HepG2 (cell line): ENCODE results near the gene GOT2. TPM values are rescaled to one million over a fixed set of nuclear protein-coding genes. Genes with fewer than 3 reads are reported as not detected.
A peak's percentile ranks its signal among the peaks of the same experiment; 100 is the strongest.

Experiments used
- BRCA1 ChIP-seq: sonication (generic); formaldehyde crosslinking; IDR thresholded peaks from 2 replicates; pipeline ENCODE4 v1.4.0; 2020; ENCODE audit warnings: missing genetic modification reagents
- BRD4 ChIP-seq: sonication (generic); formaldehyde crosslinking; IDR thresholded peaks from 2 replicates; pipeline ENCODE4 v1.4.0; 2020; ENCODE audit warnings: missing genetic modification reagents
- CENPBD1 ChIP-seq: sonication (generic); formaldehyde crosslinking; IDR thresholded peaks from 2 replicates; pipeline ENCODE4 v1.8.0; 2022; ENCODE audit warnings: missing genetic modification reagents, low read depth, mild to moderate bottlenecking, borderline replicate concordance
- IRF1 ChIP-seq: sonication (generic); formaldehyde crosslinking; IDR thresholded peaks from 2 replicates; pipeline ENCODE4 v1.4.0; 2020; ENCODE audit warnings: low read depth, mild to moderate bottlenecking, missing genetic modification reagents
- KLF15 ChIP-seq: sonication (generic); formaldehyde crosslinking; IDR thresholded peaks from 2 replicates; pipeline ENCODE4 v1.8.1; 2023; ENCODE audit warnings: borderline replicate concordance, mild to moderate bottlenecking, inconsistent platforms, missing genetic modification reagents, mixed read lengths
- KMT2B ChIP-seq: IDR thresholded peaks from 2 replicates; pipeline ENCODE4 v1.6.1; 2016; ENCODE audit warnings: missing genetic modification reagents, missing compliant biosample characterization
- MLXIP ChIP-seq: sonication (generic); formaldehyde crosslinking; IDR thresholded peaks from 2 replicates; pipeline ENCODE4 v1.9.0; 2021; ENCODE audit warnings: missing genetic modification reagents, borderline replicate concordance
- NCOA5 ChIP-seq: sonication (generic); formaldehyde crosslinking; IDR thresholded peaks from 2 replicates; pipeline ENCODE4 v1.4.0; 2020; ENCODE audit warnings: missing genetic modification reagents
- NR1H2 ChIP-seq: sonication (generic); formaldehyde crosslinking; IDR thresholded peaks from 2 replicates; pipeline ENCODE4 v1.8.1; 2022; ENCODE audit warnings: low read depth, missing genetic modification reagents, borderline replicate concordance
- PLRG1 ChIP-seq: fragments of 450-650 bp; conservative IDR thresholded peaks from 2 replicates; pipeline ENCODE4 v1.6.1; 2016
- RARA ChIP-seq: IDR thresholded peaks from 2 replicates; pipeline ENCODE4 v1.6.1; 2016; ENCODE audit warnings: missing genetic modification reagents, missing compliant biosample characterization
- SATB2 ChIP-seq: sonication (generic); formaldehyde crosslinking; IDR thresholded peaks from 2 replicates; pipeline ENCODE4 v1.5.0; 2020; ENCODE audit warnings: missing genetic modification reagents
- SCMH1 ChIP-seq: sonication (generic); formaldehyde crosslinking; IDR thresholded peaks from 2 replicates; pipeline ENCODE4 v1.9.0; 2021; ENCODE audit warnings: missing genetic modification reagents, mild to moderate bottlenecking, borderline replicate concordance
- SIX4 ChIP-seq: sonication (generic); formaldehyde crosslinking; IDR thresholded peaks from 2 replicates; pipeline ENCODE4 v1.4.0; 2020; ENCODE audit warnings: missing genetic modification reagents
- SP140L ChIP-seq: sonication (generic); formaldehyde crosslinking; IDR thresholded peaks from 2 replicates; pipeline ENCODE4 v1.4.0; 2020; ENCODE audit warnings: missing genetic modification reagents, borderline replicate concordance
- SP5 ChIP-seq: IDR thresholded peaks from 2 replicates; pipeline ENCODE4 v1.6.1; 2016; ENCODE audit warnings: low read depth, borderline replicate concordance
- ZFP36 ChIP-seq: fragments of 150-350 bp; IDR thresholded peaks from 2 replicates; pipeline ENCODE4 v1.6.1; 2018; ENCODE audit warnings: borderline replicate concordance, low read length, low read depth; ENCODE audit not compliant: partially characterized antibody
- ZFP36L1 ChIP-seq: sonication (generic); formaldehyde crosslinking; IDR thresholded peaks from 2 replicates; pipeline ENCODE4 v1.8.0; 2022; ENCODE audit warnings: mild to moderate bottlenecking, missing genetic modification reagents, moderate library complexity
- ZFP62 ChIP-seq: sonication (generic); formaldehyde crosslinking; IDR thresholded peaks from 2 replicates; pipeline ENCODE4 v1.4.0; 2020; ENCODE audit warnings: missing genetic modification reagents
- ZNF12 ChIP-seq: sonication (generic); formaldehyde crosslinking; IDR thresholded peaks from 2 replicates; pipeline ENCODE4 v1.5.0; 2020; ENCODE audit warnings: missing genetic modification reagents
- ZNF225 ChIP-seq: sonication (generic); formaldehyde crosslinking; IDR thresholded peaks from 2 replicates; pipeline ENCODE4 v1.4.0; 2020; ENCODE audit warnings: mild to moderate bottlenecking, missing genetic modification reagents
- ZNF232 ChIP-seq: sonication (generic); formaldehyde crosslinking; IDR thresholded peaks from 2 replicates; pipeline ENCODE4 v1.4.0; 2020; ENCODE audit warnings: missing genetic modification reagents, borderline replicate concordance
- ZNF430 ChIP-seq: sonication (generic); formaldehyde crosslinking; IDR thresholded peaks from 2 replicates; pipeline ENCODE4 v1.9.0; 2021; ENCODE audit warnings: mild to moderate bottlenecking, missing genetic modification reagents
- ZNF446 ChIP-seq: sonication (generic); formaldehyde crosslinking; IDR thresholded peaks from 2 replicates; pipeline ENCODE4 v1.5.0; 2020; ENCODE audit warnings: mild to moderate bottlenecking, missing genetic modification reagents
- ZNF576 ChIP-seq: sonication (generic); formaldehyde crosslinking; IDR thresholded peaks from 2 replicates; pipeline ENCODE4 v1.4.0; 2020; ENCODE audit warnings: mild to moderate bottlenecking, missing genetic modification reagents
- ZNF703 ChIP-seq: sonication (generic); formaldehyde crosslinking; IDR thresholded peaks from 2 replicates; pipeline ENCODE4 v1.5.1; 2020; ENCODE audit warnings: missing genetic modification reagents, mild to moderate bottlenecking, moderate library complexity, borderline replicate concordance
- ZNF777 ChIP-seq: sonication (generic); formaldehyde crosslinking; IDR thresholded peaks from 2 replicates; pipeline ENCODE4 v1.4.0; 2020; ENCODE audit warnings: missing genetic modification reagents
- polyA plus RNA-seq, 8 experiments: library from polyadenylated mRNA; depleted of rRNA in 3 of 8; stranded (reverse) in 7 of 8; unstranded in 1 of 8; fragments of >200 nt; fragmentation: Illumina TruSeq in 4 of 8; extraction: Trizol in 4 of 8; gene quantifications; 2 replicates each; pipeline versions ENCODE4 v1.2.1 to v1.2.3, GENCODE V29; 2011 to 2016; ENCODE audit warnings: low read depth in 4 of 8, missing spikeins in 1 of 8, mixed read lengths in 1 of 8; ENCODE audit not compliant: insufficient read depth in 1 of 8
- total RNA-seq, 5 experiments: library from RNA; depleted of rRNA; stranded (reverse); fragments of >200 nt; fragmentation: Illumina TruSeq; extraction: Trizol; gene quantifications; 2 replicates each; pipeline ENCODE4 v1.2.3, GENCODE V29; 2016; ENCODE audit warnings: low read depth in 1 of 5

The GOT2 gene
- total and polyA plus RNA-seq, 2 of the 13 experiments (the other 11 are each of a cell fraction or from before 2014, with no cell fraction given), result 32.6 to 121 TPM

GRCh38 chr16:58733671-58734458, at the start of gene GOT2 (continued):
- TF ChIP-seq IRF1 (CRISPR knock-in tag), result no peak
- no peak for TF ChIP-seq CENPBD1 (CRISPR knock-in tag)
- TF ChIP-seq ZNF12 (CRISPR knock-in tag), result peak; percentile 82
- peak; percentile 72 for TF ChIP-seq RARA (CRISPR knock-in tag)
- TF ChIP-seq KMT2B (CRISPR knock-in tag), result peak; percentile 95
- TF ChIP-seq KLF15 (CRISPR knock-in tag), result 0 out of 2 replicates have a peak, but pooled peaks have one; percentile 78
- peak; percentile 94; the same call in 1 of the 2 replicates for TF ChIP-seq BRD4 (CRISPR knock-in tag)
- no peak for TF ChIP-seq SP5
- TF ChIP-seq ZFP62 (CRISPR knock-in tag), result 0 out of 2 replicates have a peak, but pooled peaks have one; percentile 10
- peak; percentile 33 for TF ChIP-seq ZFP36
- TF ChIP-seq ZNF576 (CRISPR knock-in tag), result peak; percentile 77; the same call in 1 of the 2 replicates
- TF ChIP-seq SIX4, result peak; percentile 71; the same call in 1 of the 2 replicates
- TF ChIP-seq ZNF225, result peak; percentile 86
- peak; percentile 85 for TF ChIP-seq ZFP36L1 (CRISPR knock-in tag)
- TF ChIP-seq ZNF232, result peak; percentile 94
- TF ChIP-seq ZNF703, result no peak
- TF ChIP-seq ZNF430 (CRISPR knock-in tag), result peak; percentile 90; the same call in 1 of the 2 replicates
- TF ChIP-seq MLXIP (CRISPR knock-in tag), result peak; percentile 48; the same call in 1 of the 2 replicates
- TF ChIP-seq PLRG1, result no peak
- peak; percentile 25; the same call in 1 of the 2 replicates for TF ChIP-seq NR1H2 (CRISPR knock-in tag)
- peak; percentile 93 for TF ChIP-seq BRCA1
- TF ChIP-seq SATB2 (CRISPR knock-in tag), result peak; percentile 88; the same call in 1 of the 2 replicates
- peak; percentile 62; the same call in 1 of the 2 replicates for TF ChIP-seq ZNF777
- no peak for TF ChIP-seq ZNF446 (CRISPR knock-in tag)
- TF ChIP-seq NCOA5 (CRISPR knock-in tag), result no peak
- no peak for TF ChIP-seq SCMH1 (CRISPR knock-in tag)
- TF ChIP-seq SP140L (CRISPR knock-in tag), result peak; percentile 9; the same call in 1 of the 2 replicates
